ENCODE measurements around the gene VWA2. TPM values are rescaled to one million over a fixed set of nuclear protein-coding genes. Genes with fewer than 3 reads are reported as not detected.
A peak's percentile ranks its signal among the peaks of the same experiment; 100 is the strongest.

VWA2 gene
- total and polyA plus RNA-seq, 4 donors: 1.6 to 18.3 (median 8.4) TPM

DNA sequence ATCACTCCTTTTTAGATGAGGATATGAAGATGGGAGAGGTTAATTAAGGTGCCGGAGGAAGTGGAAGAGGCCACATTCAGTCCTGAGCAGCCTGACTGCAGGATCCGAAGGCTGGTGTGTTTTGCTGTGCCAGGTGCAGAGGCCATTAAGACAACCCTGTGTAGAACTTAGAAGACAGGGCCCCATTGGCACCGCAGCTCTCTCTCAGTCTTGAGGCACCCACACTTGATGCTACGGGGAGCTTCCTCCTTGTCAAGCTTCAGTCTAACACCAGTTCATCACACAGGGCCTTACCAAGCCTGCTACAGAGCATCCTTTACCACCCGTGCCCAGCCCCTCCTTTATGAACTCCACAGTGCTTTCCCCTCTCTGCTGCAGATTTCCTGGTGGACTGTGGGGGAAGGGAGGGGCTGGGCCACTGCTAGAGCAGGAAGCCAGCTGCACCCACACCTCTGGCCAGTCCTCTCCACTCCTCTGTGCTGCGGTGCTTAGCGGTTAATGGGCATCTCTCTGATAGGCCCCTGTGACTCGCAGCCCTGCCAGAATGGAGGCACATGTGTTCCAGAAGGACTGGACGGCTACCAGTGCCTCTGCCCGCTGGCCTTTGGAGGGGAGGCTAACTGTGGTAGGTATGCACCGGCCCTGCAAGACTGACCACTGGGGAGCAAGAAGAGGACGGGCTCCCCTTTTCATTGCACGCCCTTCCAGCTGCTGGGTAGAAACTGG lies 45.5 kb downstream of the VWA2 start:
- Histone ChIP-seq H3K27me3 (ENCODE audit: control insufficient read depth in 3 of 3, insufficient read depth in 3 of 3, low read length in 2 of 3) (no peaks in the 10 kb centered on the region), H3K4me1 (ENCODE audit: control insufficient read depth in 5 of 5, insufficient read depth in 5 of 5, low read length in 5 of 5) (peaks cover 0 to 14% (median 0%) of the 10 kb centered on the region in 5 donors), H3K27ac (ENCODE audit: low read depth in 1 of 2, low read length in 1 of 2) (no peak overlapping the region), H3K4me3 (no peak overlapping the region), H3K36me3 (ENCODE audit: control insufficient read depth in 4 of 4, insufficient read depth in 4 of 4, low read length in 4 of 4) (peaks cover 0 to 3% (median 0%) of the 10 kb centered on the region in 4 donors), H3K9me3 (ENCODE audit: control insufficient read depth in 4 of 4, insufficient read depth in 3 of 4, low read length in 3 of 4) (no peaks in the 10 kb centered on the region), H3K9ac (ENCODE audit: insufficient read depth in 1 of 2, low read length in 2 of 2) (no peak overlapping the region)
- ATAC-seq (ENCODE audit: insufficient read depth, low FRiP score) (no peak), DNase-seq (no peak)
- TF ChIP-seq CTCF (IDR thresholded peaks at IDR 0.05; ENCODE audit: control extremely low read depth, extremely low read depth): no peak
- WGBS, 2 donors: 82 to 84% methylated on average over 13 of the region's 13 CpGs

DNA sequence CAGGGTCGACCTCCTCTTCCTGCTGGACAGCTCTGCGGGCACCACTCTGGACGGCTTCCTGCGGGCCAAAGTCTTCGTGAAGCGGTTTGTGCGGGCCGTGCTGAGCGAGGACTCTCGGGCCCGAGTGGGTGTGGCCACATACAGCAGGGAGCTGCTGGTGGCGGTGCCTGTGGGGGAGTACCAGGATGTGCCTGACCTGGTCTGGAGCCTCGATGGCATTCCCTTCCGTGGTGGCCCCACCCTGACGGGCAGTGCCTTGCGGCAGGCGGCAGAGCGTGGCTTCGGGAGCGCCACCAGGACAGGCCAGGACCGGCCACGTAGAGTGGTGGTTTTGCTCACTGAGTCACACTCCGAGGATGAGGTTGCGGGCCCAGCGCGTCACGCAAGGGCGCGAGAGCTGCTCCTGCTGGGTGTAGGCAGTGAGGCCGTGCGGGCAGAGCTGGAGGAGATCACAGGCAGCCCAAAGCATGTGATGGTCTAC lies 46.9 kb downstream of the VWA2 start:
- no peak overlapping the region for H3K9ac ChIP-seq (ENCODE audit: insufficient read depth in 1 of 2, low read length in 2 of 2)
- TF ChIP-seq CTCF (IDR thresholded peaks at IDR 0.05; ENCODE audit: control extremely low read depth, extremely low read depth): no peak
- whole genome bisulfite sequencing, 2 donors: 89 to 95% methylated on average over 31 of the region's 31 CpGs
- H3K9me3 ChIP-seq (ENCODE audit: control insufficient read depth in 4 of 4, insufficient read depth in 3 of 4, low read length in 3 of 4): no peaks in the 10 kb centered on the region
- H3K4me1 ChIP-seq (ENCODE audit: control insufficient read depth in 5 of 5, insufficient read depth in 5 of 5, low read length in 5 of 5): peaks cover 0 to 11% (median 0%) of the 10 kb centered on the region in 5 donors
- DNase-seq (no peak), ATAC-seq (ENCODE audit: insufficient read depth, low FRiP score) (no peak)
- H3K27ac ChIP-seq (ENCODE audit: low read depth in 1 of 2, low read length in 1 of 2): no peak overlapping the region
- H3K36me3 ChIP-seq (ENCODE audit: control insufficient read depth in 4 of 4, insufficient read depth in 4 of 4, low read length in 4 of 4): peaks cover 0 to 3% (median 0%) of the 10 kb centered on the region in 4 donors
- H3K27me3 ChIP-seq (ENCODE audit: control insufficient read depth in 3 of 3, insufficient read depth in 3 of 3, low read length in 2 of 3): no peaks in the 10 kb centered on the region
- H3K4me3 ChIP-seq: no peak overlapping the region

DNA sequence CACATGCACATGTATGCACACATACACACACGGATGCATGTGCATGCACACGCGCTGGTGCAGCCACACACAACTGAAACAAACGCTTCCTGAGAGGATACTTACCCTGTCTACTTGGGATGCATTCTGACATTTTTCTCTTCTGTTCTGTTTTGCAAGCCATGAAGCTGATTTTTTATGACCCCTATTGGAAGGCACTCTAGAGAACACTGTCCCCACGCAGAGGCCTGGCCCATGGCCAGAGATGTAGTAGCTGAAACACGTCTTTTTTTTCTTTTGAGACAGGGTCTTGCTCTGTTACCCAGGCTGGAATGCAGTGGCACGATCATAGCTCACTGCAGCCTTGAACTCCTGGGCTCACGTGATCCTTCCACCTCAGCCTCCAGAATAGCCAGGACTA lies 47.9 kb downstream of the VWA2 start:
- Histone ChIP-seq H3K9me3 (ENCODE audit: control insufficient read depth in 4 of 4, insufficient read depth in 3 of 4, low read length in 3 of 4) (no peaks in the 10 kb centered on the region), H3K9ac (ENCODE audit: insufficient read depth in 1 of 2, low read length in 2 of 2) (no peak overlapping the region), H3K27ac (ENCODE audit: low read depth in 1 of 2, low read length in 1 of 2) (no peak overlapping the region), H3K4me1 (ENCODE audit: control insufficient read depth in 5 of 5, insufficient read depth in 5 of 5, low read length in 5 of 5) (peaks cover 0 to 11% (median 0%) of the 10 kb centered on the region in 5 donors), H3K36me3 (ENCODE audit: control insufficient read depth in 4 of 4, insufficient read depth in 4 of 4, low read length in 4 of 4) (peaks cover 0 to 3% (median 1%) of the 10 kb centered on the region in 4 donors), H3K4me3 (no peak overlapping the region), H3K27me3 (ENCODE audit: control insufficient read depth in 3 of 3, insufficient read depth in 3 of 3, low read length in 2 of 3) (no peaks in the 10 kb centered on the region)
- peak; percentile 45 to 60 (median 51) for DNase-seq
- TF ChIP-seq CTCF (IDR thresholded peaks at IDR 0.05; ENCODE audit: control extremely low read depth, extremely low read depth): no peak
- ATAC-seq (ENCODE audit: insufficient read depth, low FRiP score): no peak
- 68 to 74% methylated on average over 8 of the region's 8 CpGs for WGBS, 2 donors
